ENCODE results near the gene UPF3A.

- TF ChIP-seq EZH2 (IDR thresholded peaks at IDR 0.05; ENCODE audit: borderline replicate concordance, low read length) = no peak
- TF ChIP-seq, protein P1, sequence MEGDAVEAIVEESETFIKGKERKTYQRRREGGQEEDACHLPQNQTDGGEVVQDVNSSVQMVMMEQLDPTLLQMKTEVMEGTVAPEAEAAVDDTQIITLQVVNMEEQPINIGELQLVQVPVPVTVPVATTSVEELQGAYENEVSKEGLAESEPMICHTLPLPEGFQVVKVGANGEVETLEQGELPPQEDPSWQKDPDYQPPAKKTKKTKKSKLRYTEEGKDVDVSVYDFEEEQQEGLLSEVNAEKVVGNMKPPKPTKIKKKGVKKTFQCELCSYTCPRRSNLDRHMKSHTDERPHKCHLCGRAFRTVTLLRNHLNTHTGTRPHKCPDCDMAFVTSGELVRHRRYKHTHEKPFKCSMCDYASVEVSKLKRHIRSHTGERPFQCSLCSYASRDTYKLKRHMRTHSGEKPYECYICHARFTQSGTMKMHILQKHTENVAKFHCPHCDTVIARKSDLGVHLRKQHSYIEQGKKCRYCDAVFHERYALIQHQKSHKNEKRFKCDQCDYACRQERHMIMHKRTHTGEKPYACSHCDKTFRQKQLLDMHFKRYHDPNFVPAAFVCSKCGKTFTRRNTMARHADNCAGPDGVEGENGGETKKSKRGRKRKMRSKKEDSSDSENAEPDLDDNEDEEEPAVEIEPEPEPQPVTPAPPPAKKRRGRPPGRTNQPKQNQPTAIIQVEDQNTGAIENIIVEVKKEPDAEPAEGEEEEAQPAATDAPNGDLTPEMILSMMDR (conservative IDR thresholded peaks at IDR 0.05 in 1 of 2, IDR thresholded peaks at IDR 0.05 in 1 of 2; ENCODE audit: extremely low read depth in 1 of 2, insufficient read depth in 1 of 2, low read depth in 1 of 2, low read length in 2 of 2) = no peak
These were observed 17.8 kb upstream of the UPF3A start for GRCh38 chr13:114263578-114263977.

Measured in mammary epithelial cell (primary cell).